NCI-H446 (cell line): ENCODE data around the gene MEX3D.
"Not testable (repeated sequence)": the region's sequence is repeated elsewhere in the genome, so short reads cannot be mapped to it uniquely, and the experiment has no call there.

Experiments used
- DNase-seq, 2 experiments: peaks; one replicate each; lab custom pipeline; 2025; lab: John Stamatoyannopoulos, UW

Gene MEX3D

DNA sequence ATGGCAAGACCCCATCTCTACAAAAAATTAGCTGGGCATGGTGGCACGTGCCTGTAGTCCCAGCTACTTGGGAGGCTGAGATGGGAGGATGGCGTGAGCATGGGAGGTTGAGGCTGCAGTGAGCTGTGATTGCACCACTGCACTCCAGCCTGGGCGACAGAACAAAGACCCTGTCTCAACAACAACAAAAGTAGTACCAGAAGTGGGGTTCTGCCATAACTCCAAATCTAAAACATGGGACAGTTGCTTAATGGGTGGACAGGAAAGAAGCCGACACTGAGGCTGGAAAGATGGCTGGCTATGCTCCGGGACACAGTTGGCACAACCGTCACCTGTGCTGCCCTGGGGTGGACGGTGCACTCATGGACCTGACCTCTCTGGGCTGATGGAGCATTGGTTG, 32.4 kb downstream of the MEX3D start:
- not testable (repeated sequence) for DNase-seq

DNA sequence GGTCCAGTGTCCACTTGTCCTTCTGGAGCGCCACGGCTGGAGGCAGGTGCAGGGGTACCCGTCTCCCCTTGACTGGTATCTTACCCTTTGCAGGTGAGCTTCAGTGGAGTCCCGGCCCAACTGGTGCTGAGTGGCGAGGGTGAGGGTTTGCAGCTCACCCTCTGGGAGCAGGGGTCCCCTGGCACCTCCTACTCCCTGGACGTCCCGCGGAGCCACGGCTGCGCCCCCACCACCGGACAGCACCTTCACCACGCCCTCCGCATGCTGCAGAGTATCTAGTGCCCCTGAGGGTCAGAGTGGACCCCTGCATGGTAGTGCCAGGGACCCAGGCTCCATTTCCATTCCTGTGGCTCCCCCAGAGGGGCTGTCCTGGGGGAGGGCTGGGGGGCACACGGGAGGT, 33.2 kb downstream of the MEX3D start:
- DNase-seq = no peak

DNA sequence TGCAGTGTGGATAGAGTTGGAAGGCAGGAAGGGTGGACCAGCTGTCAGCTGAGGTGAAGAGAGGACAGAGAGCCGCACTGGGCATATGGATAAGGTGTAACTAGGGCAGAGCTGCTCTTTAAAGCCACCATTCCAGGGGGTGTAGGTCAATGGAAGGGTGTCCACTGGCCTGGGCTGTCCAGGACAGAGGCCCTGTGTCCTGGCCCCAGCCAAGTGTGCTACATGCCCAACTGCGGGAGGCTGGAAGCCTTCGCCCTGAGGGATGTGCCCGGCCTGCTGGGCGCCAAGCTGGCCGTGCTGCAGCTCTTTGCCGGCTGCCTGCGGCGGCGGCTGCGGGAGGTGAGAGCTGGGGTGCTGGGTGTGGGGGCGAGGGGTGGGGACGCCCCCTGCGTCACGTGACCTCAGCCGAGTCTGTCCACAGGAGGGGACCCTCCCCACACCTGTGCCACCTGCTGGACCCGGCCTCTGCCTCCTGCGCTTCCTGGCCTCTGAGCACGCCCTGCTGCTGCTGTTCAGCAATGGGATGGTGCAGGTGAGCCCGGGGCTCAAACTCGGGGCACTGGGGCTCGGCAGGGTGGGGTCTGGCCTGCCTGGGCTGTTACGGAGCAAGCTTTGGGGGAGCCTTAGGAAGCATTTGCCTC, 34.5 kb downstream of the MEX3D start:
- no peak for DNase-seq

DNA sequence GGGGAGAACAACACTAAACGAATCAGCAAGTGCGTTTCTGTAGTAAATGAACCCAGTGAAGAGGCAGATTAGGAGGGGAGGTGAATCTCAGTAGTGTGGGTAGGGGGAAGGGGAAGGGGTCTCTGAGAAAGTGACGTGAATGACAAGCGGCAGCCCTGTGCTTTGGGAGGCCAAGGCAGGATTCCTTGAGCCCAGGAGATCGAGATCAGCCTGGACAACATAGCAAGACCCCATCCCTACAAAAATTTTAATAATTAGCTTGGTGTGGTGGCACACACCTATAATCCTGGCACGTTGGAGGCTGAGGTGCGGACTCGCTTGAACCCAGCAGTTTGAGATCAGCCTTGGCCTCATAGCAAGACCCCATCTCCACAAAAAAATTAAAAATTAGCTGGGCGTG, 36.1 kb downstream of the MEX3D start:
- DNase-seq = no peak

DNA sequence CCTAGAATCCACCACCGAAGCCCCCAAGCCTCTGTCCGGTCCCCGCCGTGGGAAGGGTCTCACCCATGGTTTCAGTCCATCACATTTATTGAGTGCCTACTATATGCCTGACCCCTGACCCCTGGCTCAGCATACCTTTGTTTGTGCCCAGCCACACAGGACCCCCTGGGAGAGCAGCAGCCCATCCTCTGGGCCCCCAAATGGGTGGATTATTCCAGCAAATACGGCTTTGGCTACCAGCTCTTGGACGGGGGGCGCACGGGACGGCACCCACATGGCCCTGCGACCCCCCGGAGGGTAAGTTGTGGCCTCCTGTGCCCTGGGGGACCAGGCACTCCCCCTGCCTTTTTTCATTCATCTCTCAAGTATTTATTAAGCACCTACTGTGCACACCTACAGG, 36.5 kb downstream of the MEX3D start:
- DNase-seq = no peak

DNA sequence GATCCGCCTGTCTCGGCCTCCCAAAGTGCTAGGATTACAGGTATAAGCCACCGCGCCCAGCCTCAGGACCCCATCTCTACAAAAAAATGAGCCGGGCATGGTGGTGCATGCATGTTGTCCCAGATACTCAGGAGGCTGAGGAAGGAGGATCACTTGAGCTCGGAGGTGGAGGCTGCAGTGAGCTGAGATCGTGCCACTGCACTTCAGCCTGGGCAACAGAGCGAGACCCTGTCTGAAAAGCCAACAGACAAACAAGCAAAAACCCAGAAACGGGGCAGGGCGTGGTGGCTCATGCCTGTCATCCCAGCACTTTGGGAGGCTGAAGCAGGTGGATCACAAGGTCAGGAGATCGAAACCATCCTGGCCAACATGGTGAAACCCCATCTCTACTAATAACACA, 37.3 kb downstream of the MEX3D start:
- not testable (repeated sequence) for DNase-seq

DNA sequence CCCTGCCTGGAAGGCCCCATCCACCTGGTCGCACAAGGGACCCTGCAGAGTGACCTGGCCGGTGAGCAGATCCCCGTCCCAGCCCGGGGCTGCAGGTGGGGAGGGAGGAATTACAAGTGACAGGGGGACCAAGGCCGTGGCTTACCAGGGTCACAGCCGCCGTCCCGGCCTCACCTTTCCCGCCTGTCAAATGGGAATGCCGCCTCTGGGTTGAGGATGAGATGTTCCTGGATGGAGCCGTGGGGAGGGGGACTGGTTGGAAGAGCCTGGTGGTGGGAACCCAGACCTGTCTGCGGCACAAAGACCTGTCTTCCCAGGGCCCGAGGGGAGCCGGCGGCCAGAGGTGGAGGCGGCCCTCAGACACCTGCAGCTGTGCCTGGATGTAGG, 38.7 kb downstream of the MEX3D start:
- DNase-seq = no peak

DNA sequence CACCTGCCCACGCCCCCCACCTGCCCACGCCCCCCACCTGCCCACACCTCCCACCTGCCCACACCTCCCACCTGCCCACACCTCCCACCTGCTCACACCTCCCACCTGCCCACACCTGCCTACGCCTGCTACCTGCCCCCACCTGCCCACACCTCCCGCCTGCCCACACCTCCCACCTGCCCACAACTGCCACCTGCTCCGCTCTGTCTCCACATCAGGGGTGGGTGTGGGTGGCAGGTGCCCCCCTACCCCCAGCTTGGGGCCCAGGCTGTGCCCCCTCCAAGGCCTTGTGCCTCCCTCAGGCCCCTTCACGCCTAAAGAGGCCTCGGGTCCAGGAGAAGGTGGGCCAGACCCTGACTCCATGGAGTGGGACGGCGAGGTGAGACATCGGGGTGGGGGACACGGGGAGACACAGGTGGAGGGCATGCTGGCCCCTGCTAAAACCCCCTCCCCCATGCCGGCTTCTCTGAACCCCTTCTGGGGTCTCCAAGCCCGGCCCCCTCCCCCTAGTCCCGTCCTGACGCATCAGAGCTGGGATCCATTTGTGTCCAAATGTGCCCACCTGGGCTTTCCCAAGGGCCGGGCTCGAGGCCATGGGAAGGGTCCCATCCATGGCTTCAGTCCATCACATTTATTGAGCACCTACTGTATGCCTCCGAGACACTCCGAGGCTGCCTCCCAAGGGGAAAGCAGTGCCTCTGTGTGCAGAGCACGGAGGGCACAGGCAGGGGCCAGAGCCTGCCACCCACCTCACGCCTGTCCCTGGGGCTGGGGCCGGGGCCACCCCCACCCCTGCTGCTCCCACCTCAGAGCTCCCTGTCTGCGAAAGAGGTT, 39.3 kb downstream of the MEX3D start:
- no peak for DNase-seq

DNA sequence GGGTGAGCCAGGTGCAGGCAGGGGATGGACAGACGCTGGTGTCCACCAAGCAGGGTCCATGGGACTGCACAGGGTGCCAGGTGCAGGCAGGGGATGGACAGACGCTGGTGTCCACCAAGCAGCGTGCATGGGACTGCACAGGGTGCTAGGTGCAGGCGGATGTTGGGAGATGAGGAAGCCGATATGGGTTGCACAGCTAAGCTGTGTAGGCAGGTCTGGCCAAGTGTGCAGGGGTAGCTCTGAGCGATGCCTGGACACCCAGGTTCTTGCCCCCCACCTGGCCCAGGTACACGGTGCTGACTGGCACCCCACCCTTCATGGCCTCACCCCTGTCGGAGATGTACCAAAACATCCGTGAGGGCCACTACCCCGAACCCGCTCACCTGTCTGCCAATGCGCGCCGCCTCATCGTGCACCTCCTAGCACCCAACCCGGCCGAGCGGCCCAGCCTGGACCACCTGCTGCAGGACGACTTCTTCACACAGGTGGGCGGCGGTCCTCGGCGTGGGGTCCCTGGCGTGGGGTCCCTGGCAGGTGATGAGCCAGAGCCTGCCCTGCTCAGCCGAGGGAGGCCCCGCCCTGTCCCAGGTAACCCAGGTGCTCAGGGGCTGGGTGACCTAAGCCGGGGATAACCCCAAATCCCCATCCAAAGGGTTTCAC, 40.3 kb downstream of the MEX3D start:
- no peak for DNase-seq

DNA sequence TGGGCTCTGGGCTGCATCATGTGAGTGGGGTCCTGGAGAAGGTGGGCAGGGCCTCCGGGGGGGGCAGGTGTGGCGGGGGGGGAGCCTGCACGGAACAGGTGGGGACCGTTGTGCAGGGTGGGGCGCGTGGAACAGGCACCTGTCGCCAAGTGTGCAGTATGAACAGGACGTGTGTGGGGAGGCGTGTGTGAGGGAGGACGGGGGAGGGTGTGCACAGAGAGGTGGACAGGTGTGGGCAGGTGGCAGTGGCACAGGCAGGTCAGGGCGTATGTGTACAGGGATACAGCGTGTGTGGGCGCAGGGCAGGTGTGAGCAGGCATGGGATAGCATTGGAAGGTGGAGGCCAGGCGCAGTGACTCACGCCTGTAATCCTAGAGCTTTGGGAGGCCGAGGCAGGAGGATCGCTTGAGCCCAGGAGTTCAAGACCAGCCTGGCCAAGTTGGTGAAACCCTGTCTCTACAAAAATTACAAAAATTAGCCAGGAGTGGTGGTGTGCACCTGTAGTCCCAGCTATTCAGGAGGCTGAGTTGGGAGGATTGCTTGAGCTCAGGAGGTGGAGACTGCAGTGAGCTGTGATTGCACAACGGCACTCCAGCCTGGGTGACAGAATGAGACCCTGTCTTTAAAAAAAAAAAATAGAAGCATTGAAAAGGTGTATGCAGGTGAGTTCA, 41.0 kb downstream of the MEX3D start:
- DNase-seq = no peak

DNA sequence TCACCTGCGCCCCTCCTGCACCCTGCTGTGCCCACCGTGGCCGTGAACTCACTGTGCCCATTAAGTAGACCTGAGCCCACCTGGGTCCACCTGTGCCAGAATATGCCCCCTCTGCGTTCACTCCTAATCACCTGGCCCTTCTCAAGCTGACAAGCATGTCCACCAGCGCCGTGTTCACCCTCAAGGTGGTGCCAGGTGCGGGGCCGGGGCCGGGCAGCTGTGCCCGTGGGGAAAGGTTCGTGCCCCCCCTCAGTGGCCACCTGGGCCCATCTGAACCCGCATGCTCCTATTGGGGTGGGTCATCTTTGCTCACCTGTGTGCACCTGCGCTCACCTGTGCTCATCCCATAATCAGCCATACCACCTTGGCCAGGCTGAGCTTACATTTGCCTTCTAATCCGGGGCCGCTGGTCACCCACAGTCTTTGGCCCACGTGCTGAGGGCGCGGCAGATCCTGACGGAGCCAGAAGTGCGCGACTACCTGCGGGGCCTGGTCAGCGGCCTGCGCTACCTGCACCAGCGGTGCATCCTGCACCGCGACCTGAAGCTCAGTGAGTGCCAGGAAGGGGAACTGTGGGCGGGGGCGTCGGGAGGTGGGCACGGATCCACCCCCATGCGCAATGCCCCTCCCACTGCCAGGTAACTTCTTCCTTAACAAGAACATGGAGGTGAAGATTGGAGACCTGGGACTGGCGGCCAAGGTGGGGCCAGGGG, 41.9 kb downstream of the MEX3D start:
- no peak for DNase-seq

DNA sequence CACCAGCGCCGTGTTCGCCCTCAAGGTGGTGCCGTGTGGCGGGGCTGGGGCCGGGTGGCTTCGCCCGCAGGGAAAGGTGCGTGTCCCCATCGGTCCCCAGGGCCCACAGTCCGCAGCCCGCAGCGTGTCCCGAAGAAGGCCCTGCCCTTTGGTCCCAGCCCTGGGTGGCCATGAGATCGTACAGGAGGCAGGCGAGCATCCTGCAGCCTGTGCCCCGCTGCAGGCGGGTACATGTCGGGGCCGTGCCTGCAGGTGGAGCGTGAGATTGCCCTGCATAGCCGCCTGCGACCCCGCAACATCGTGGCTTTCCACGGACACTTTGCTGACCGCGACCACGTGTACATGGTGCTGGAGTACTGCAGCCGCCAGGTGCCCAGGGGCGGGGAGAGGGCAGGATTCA, 42.8 kb downstream of the MEX3D start:
- no peak for DNase-seq

DNA sequence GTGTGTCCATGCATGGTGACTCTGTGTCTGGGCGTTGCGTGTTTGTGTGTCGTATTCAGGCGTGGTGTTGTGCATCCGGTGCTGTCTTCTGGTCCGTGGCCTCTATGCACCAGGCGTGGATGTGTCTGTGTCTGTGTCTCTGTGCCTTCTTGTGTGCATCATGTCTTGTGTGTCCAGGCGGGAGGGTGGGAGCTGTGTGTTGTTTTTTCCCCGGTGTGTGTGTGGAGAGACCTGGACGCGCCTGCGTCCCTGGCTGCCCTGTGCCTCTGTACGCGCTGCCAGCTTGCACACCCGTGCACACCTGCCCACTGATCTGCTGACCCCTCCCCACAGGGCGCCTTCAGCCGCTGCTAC, 43.2 kb downstream of the MEX3D start:
- no peak for DNase-seq

DNA sequence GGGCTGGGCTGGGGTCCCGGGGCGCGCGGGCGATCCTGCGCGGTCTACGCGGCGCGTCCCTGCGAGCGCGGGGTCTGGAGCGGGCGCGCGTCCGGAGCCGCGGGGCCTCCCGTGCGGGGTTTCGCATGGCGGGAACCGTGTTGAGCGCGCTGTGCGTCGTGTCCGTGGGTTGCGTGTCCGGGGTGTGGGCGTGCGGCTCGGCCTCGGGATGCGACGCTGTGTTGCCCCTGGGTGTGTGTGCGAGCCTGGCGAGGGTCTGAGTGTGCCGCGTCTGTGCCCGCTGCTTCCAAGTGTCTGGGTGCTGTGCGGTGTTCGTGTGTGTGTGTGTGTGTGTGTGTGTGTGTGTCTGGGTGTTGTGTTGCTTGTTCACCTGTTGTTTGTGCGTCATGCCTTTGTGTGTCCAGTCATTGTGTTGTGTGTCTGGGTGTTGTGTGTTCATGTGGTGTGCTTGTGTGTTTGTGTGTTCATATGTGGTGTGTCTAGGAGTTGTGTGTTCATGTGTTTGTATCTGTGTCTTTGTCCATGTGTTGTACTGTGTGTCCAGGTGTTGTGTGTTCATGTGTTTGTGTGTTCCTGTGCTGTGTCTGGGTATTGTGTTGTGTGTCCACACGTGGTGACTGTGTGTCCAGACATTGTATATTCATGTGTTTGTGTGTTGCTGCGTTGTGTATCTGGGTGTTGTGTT, 43.7 kb downstream of the MEX3D start:
- no peak for DNase-seq

DNA sequence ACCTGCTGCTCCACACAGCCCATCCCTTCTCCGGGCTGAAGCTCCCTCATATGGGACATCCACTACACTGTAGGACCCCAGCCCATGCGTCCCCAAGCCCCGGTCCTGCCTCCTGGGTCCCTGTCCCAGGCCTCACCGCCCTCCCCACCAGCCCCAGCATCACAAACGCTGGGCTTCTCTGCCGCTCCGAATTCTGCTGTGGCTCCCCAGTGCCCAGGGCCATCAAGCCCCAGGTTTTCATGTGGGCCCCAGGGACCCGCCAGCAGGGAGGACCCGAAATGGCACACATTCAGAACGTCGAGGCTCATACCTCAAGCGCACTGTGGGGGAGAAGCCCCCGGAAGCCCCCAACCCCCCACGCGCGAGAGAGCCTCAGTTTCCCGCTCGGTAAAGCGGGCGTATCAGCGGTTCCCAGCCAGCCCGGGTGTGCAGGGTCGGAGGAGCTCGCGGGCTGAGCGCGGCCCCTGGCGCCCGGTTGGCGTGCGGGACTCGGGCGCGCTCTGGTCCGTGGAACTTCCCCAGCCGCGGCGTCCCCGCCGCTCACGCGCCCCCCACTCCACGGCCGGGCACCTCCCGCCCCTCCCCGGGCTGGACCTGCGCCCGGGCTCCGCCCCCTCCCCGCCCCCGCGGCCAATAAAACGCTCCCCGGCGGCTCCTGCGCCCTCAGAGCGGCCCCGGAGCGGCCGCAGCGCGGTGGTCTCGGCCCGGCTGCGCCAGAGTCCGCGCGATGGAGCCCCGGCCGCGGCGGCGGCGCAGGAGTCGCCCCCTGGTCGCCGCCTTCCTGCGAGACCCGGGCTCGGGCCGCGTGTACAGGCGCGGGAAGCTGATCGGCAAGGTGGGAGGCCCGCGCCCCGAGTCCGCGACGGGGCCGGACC, 44.5 kb downstream of the MEX3D start, which contains the start of gene PLK5:
PLK5 (plus strand) TSS at position 666 of the 875 bp plus-strand sequence. CDS start 2,920 bp downstream, outside the sequence.
- DNase-seq = no peak

DNA sequence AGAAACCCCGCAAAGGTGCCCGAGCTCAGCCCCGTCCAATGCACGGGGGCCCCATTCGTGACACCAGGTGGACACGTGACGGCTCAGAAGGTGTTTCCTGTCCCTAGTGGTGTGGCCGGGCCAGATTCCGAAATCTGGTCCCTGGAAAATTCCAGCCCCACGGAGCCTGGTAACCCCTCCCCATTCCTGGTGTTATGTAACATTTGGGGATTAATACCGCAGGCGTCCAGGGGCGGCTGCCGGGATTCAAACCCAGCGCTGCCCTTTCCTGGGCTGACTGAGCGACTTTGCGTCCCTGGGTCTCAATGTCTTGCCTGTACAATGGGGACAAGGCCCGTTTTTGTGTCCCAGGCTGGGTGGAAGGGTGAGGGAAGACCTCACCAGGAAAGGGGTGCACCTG, 45.3 kb downstream of the MEX3D start:
- DNase-seq = no peak

DNA sequence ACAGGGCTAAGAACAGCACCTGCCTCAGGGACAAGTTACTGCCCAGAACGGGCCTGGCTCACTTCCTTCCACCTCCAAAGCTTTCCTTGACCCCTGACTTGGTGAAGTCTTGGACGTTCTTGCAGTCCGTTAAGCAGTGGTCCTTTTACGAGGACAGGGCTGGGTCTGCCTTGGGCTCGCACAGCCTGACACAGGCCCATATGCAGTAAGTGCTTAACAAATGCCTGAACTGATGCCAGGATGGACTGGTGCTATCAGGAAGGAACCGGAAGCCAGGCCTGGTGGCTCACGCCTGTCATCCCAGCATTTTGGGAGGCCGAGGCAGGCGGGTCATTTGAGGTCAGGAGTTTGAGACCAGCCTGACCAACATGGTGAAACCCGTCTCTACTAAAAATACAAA, 46.1 kb downstream of the MEX3D start:
- DNase-seq = no peak

DNA sequence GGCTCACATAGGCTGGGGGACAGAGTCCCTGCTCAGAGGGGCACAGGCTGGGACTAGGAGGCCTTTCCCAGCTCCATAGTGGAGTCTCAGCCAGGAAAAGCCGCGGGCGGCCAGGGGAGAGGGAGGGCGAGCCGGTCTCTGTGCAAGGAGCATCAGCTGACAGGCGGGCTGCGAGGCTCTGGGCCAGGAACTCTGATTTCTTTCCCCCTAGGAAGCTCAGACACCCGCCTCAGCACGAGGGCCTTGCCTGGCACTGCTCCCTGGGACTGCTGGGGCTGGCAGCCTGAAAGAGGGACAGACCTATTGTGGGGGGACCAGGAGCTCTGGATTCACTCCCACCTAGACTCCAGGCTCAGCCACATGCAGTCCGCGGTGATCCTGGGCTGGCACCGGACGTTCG, 46.5 kb downstream of the MEX3D start:
- peak; percentile 43 to 61 for DNase-seq

DNA sequence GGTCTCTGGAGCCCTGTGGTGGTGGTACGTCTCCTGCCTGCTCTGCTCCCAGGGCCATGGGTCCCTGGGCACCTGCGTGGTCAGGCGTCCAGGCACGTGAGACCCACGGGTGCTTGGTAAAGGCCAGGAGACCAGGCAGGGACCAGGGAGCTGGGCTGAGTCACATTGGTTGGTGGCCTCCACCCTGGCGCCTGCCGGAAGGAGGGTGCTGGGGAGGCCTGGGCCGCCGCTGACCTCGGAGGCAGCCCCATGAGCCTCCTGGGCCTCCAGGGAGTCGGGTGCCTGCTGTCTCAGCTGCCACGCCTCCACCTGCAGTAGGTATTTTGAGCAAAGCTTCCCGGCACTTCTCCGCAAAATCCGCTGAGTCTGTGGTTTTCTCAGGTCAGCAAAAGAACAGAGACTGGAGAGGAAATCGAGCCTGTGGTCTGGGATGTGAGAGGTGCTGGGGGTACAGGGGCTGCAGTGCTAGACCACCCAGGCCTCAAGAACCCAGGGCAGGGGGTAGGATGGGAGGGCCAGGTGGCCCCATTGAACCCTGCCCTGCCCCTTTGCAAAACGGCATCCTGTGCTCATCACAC, 47.8 kb downstream of the MEX3D start:
- DNase-seq = no peak

DNA sequence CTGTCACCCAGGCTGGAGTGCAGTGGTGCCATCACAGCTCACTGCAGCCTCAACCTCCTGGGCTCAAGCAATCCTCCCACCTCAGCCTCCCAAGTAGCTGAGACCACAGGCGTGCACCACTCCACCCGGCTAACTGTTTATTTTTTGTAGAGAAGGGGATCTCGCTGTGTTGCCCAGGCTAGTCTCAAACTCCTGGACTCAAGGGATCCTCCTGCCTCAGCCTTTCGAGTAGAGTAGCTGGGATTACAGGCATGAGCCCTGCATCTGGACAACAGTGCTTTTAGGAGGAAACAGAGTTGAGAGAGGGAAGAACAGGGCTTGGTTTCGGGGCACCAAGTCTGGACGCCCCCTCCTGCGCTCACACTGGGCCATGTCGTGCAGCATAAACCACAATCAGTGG, 48.3 kb downstream of the MEX3D start:
- not testable (repeated sequence) for DNase-seq
